GM23338 (cell line): ENCODE data around the gene OR2V2. TPM values are rescaled to one million over a fixed set of nuclear protein-coding genes. Genes with fewer than 3 reads are reported as not detected.
A peak's percentile ranks its signal among the peaks of the same experiment; 100 is the strongest.

Experiments
- ATAC-seq: fragments of 200-7000 bp; cut with Tn5 transposase; 3 replicates; pipeline ENCODE4 v1.9.1; 2020
- DNase-seq: peaks from one replicate; pipeline ENCODE4 v3.0.0-alpha.2; 2015; ENCODE audit warnings: low spot score
- H2AFZ ChIP-seq: fragments of 200-600 bp; sonication (generic); 2 replicates; pipeline ENCODE4 v1.8.0; 2016; ENCODE audit warnings: antibody characterized with exemption, mild to moderate bottlenecking, moderate library complexity
- H3F3A ChIP-seq: fragments of 200-600 bp; sonication (generic); replicated peaks from 2 replicates; pipeline ENCODE4 v1.8.0; 2017; ENCODE audit warnings: antibody characterized with exemption, mixed run types, low read depth
- H3K27ac ChIP-seq: fragments of 200-600 bp; sonication (generic); 2 replicates; pipeline ENCODE4 v1.6.1; 2016; ENCODE audit warnings: low read depth
- H3K27me3 ChIP-seq: fragments of 200-600 bp; sonication (generic); 2 replicates; pipeline ENCODE4 v1.8.0; 2016; ENCODE audit warnings: mild to moderate bottlenecking, mixed run types, moderate library complexity; ENCODE audit not compliant: insufficient read depth
- H3K36me3 ChIP-seq: fragments of 200-600 bp; sonication (generic); 2 replicates; pipeline ENCODE4 v1.8.0; 2016; ENCODE audit warnings: mild to moderate bottlenecking; ENCODE audit not compliant: insufficient read depth
- H3K4me1 ChIP-seq: fragments of 200-600 bp; sonication (generic); 2 replicates; pipeline ENCODE4 v1.8.0; 2016; ENCODE audit warnings: mild to moderate bottlenecking, moderate library complexity; ENCODE audit not compliant: insufficient read depth
- H3K4me2 ChIP-seq: fragments of 200-600 bp; sonication (generic); 2 replicates; pipeline ENCODE4 v1.7.1; 2017; ENCODE audit warnings: mixed run types
- H3K4me3 ChIP-seq: fragments of 200-600 bp; sonication (generic); 2 replicates; pipeline ENCODE4 v1.6.1; 2016; ENCODE audit warnings: mixed run types
- H3K79me2 ChIP-seq: fragments of 200-600 bp; sonication (generic); replicated peaks from 2 replicates; pipeline ENCODE4 v1.8.0; 2017; ENCODE audit warnings: mild to moderate bottlenecking; ENCODE audit not compliant: insufficient read depth
- H3K9me2 ChIP-seq: fragments of 200-600 bp; sonication (generic); 2 replicates; pipeline ENCODE4 v1.8.0; 2017; ENCODE audit not compliant: insufficient read depth
- H4K20me1 ChIP-seq: fragments of 200-600 bp; sonication (generic); replicated peaks from 2 replicates; pipeline ENCODE4 v1.8.0; 2017; ENCODE audit warnings: mild to moderate bottlenecking; ENCODE audit not compliant: insufficient read depth
- H3K27ac Mint-ChIP-seq: 2 replicates; pipeline ENCODE4 v1.8.0; 2020; ENCODE audit warnings: inconsistent platforms, mild to moderate bottlenecking, moderate library complexity, mixed read lengths
- H3K27me3 Mint-ChIP-seq: 3 replicates; pipeline ENCODE4 v1.8.0; 2022; ENCODE audit warnings: low read depth, mild to moderate bottlenecking, moderate library complexity, mixed read lengths, inconsistent platforms; ENCODE audit not compliant: insufficient read depth, poor library complexity
- H3K36me3 Mint-ChIP-seq: 3 replicates; pipeline ENCODE4 v1.8.0; 2021; ENCODE audit warnings: low read depth, mild to moderate bottlenecking, inconsistent platforms, moderate library complexity, mixed read lengths
- H3K4me1 Mint-ChIP-seq: 3 replicates; pipeline ENCODE4 v1.8.0; 2020; ENCODE audit warnings: mild to moderate bottlenecking, inconsistent platforms, mixed read lengths
- H3K4me3 Mint-ChIP-seq: 3 replicates; pipeline ENCODE4 v1.8.0; 2021; ENCODE audit warnings: moderate library complexity, mild to moderate bottlenecking, inconsistent platforms, mixed read lengths
- H3K9me3 Mint-ChIP-seq: 3 replicates; pipeline ENCODE4 v1.8.0; 2020; ENCODE audit warnings: moderate library complexity, mild to moderate bottlenecking, inconsistent platforms, mixed read lengths
- CREB1 ChIP-seq: fragments of 250-450 bp; sonication (Bioruptor Pico); IDR thresholded peaks from 2 replicates; pipeline ENCODE4 v1.5.0; 2020; ENCODE audit warnings: low read depth, mild to moderate bottlenecking, moderate library complexity
- EZH2 ChIP-seq: fragments of 200-600 bp; sonication (generic); IDR thresholded peaks from one replicate; pipeline ENCODE4 v1.8.0; 2017; ENCODE audit warnings: antibody characterized with exemption, mild to moderate bottlenecking, low read depth; ENCODE audit not compliant: unreplicated experiment
- EZH2phosphoT487 ChIP-seq: fragments of 200-600 bp; sonication (generic); IDR thresholded peaks from one replicate; pipeline ENCODE4 v1.8.1; 2018; ENCODE audit warnings: antibody characterized with exemption; ENCODE audit not compliant: unreplicated experiment
- JUNB ChIP-seq: IDR thresholded peaks from one replicate; pipeline ENCODE4 v1.6.1; 2016; ENCODE audit warnings: antibody characterized with exemption; ENCODE audit not compliant: unreplicated experiment
- POLR2AphosphoS5 ChIP-seq: IDR thresholded peaks from 2 replicates; pipeline ENCODE4 v1.6.1; 2016; ENCODE audit warnings: antibody characterized with exemption, low read depth
- STAT1 ChIP-seq: IDR thresholded peaks from one replicate; pipeline ENCODE4 v1.6.1; 2016; ENCODE audit warnings: antibody characterized with exemption; ENCODE audit not compliant: unreplicated experiment
- ZNF114 ChIP-seq: fragments of 250-450 bp; sonication (Bioruptor Pico); IDR thresholded peaks from 2 replicates; pipeline ENCODE4 v1.5.0; 2020; ENCODE audit warnings: mild to moderate bottlenecking, moderate library complexity
- ZNF331 ChIP-seq: fragments of 250-450 bp; sonication (Bioruptor Pico); IDR thresholded peaks from 2 replicates; pipeline ENCODE4 v1.5.0; 2020; ENCODE audit warnings: low read depth, mild to moderate bottlenecking, moderate library complexity
- polyA plus RNA-seq: library from polyadenylated mRNA; unstranded; fragments of >200 nt; fragmentation: Nextera tagmentation; extraction: Ambion mirVana; gene quantifications from 2 replicates; pipeline ENCODE4 v1.2.1, GENCODE V29; 2016
- total RNA-seq: library from RNA; depleted of rRNA; stranded (reverse); fragments of >200 nt; shearing (Covaris generic); gene quantifications from 2 replicates; pipeline ENCODE4 v1.2.3, GENCODE V29; 2014
- TF ChIP-seq, protein P1 (sequence below): IDR thresholded peaks from 2 replicates; pipeline ENCODE4 v1.6.1; 2016; ENCODE audit warnings: antibody characterized with exemption
- TF ChIP-seq, protein P2 (sequence below), 2 experiments: fragments of 200-600 bp in 1 of 2; sonication (generic) in 1 of 2; conservative IDR thresholded peaks; 2 replicates each; pipeline versions ENCODE4 v1.5.1 to v1.6.1; 2016 to 2017; ENCODE audit warnings: antibody characterized with exemption in 2 of 2, low read depth in 2 of 2, mild to moderate bottlenecking in 2 of 2, moderate library complexity in 1 of 2
- TF ChIP-seq, protein P3 (sequence below): IDR thresholded peaks from one replicate; pipeline ENCODE4 v1.6.1; 2018; ENCODE audit warnings: antibody characterized with exemption; ENCODE audit not compliant: unreplicated experiment

The OR2V2 gene
- total and polyA plus RNA-seq, 2 experiments from 2014 or later = not detected

DNA sequence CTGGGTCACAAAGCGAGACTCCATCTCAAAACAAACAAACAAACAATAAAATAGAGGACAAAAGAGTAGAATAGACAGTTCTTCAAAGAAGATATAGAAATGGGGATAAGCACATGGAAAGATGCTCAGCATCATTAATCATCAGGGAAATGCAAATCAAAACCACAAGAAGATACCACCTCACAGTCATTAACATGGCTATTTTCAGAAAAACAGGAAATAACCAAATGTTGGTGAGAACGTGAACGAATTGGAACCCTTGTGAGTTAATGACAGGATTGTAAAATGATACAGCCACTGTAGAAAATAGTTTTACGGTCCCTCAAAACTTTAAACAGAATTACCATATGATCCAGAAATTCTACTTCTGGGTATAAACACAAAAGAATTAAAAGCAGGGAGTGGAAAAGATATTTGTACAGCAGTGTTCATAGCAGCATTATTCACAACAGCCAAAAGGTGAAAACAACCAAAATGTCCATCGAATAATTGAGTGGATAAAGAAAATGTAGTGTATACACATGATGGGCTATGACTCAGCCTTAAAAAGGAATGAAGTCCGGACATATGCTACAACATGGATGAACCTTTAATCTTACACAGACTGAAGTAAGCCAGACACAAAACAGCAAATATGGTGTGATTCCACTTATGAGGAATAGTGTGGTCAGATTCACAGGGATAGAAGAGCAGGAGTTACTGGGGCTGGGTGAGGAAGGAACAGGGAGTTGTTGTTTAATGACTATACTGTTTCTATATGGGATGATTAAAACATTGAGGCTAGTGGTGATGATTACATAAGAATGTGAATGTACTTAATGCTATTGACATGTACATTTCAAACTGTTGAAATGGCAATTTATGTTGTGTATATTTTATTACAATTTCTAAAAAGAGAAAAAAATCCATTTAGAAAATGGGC lies 19.7 kb downstream of the OR2V2 start:
- Histone ChIP-seq H3K4me3 (no peak overlapping the region), H3F3A (peaks cover 3% of the 10 kb centered on the region; the same call in 1 of the 2 replicates), H3K79me2 (no peaks in the 10 kb centered on the region), H4K20me1 (no peaks in the 10 kb centered on the region), H3K36me3 (no peaks in the 10 kb centered on the region), H3K4me1 (peaks cover 4% of the 10 kb centered on the region), H2AFZ (no peak overlapping the region), H3K27me3 (peaks cover 28% of the 10 kb centered on the region), H3K9me2 (no peaks in the 10 kb centered on the region; the same call in 1 of the 2 replicates), H3K4me2 (no peak overlapping the region), H3K27ac (no peak overlapping the region)
- TF ChIP-seq ZNF331 (CRISPR knock-in tag) = no peak
- no peak for TF ChIP-seq ZNF114 (CRISPR knock-in tag)
- TF ChIP-seq POLR2AphosphoS5 = no peak
- no peak for TF ChIP-seq EZH2
- TF ChIP-seq, protein P1, sequence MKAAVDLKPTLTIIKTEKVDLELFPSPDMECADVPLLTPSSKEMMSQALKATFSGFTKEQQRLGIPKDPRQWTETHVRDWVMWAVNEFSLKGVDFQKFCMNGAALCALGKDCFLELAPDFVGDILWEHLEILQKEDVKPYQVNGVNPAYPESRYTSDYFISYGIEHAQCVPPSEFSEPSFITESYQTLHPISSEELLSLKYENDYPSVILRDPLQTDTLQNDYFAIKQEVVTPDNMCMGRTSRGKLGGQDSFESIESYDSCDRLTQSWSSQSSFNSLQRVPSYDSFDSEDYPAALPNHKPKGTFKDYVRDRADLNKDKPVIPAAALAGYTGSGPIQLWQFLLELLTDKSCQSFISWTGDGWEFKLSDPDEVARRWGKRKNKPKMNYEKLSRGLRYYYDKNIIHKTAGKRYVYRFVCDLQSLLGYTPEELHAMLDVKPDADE = no peak
- TF ChIP-seq CREB1 (CRISPR knock-in tag) = no peak
- no peak for TF ChIP-seq EZH2phosphoT487
- TF ChIP-seq STAT1 = no peak
- TF ChIP-seq, protein P2, sequence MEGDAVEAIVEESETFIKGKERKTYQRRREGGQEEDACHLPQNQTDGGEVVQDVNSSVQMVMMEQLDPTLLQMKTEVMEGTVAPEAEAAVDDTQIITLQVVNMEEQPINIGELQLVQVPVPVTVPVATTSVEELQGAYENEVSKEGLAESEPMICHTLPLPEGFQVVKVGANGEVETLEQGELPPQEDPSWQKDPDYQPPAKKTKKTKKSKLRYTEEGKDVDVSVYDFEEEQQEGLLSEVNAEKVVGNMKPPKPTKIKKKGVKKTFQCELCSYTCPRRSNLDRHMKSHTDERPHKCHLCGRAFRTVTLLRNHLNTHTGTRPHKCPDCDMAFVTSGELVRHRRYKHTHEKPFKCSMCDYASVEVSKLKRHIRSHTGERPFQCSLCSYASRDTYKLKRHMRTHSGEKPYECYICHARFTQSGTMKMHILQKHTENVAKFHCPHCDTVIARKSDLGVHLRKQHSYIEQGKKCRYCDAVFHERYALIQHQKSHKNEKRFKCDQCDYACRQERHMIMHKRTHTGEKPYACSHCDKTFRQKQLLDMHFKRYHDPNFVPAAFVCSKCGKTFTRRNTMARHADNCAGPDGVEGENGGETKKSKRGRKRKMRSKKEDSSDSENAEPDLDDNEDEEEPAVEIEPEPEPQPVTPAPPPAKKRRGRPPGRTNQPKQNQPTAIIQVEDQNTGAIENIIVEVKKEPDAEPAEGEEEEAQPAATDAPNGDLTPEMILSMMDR (conservative IDR thresholded peaks at IDR 0.05; ENCODE audit: low read depth in 2 of 2) = no peak
- no peak for TF ChIP-seq JUNB
- TF ChIP-seq, protein P3, sequence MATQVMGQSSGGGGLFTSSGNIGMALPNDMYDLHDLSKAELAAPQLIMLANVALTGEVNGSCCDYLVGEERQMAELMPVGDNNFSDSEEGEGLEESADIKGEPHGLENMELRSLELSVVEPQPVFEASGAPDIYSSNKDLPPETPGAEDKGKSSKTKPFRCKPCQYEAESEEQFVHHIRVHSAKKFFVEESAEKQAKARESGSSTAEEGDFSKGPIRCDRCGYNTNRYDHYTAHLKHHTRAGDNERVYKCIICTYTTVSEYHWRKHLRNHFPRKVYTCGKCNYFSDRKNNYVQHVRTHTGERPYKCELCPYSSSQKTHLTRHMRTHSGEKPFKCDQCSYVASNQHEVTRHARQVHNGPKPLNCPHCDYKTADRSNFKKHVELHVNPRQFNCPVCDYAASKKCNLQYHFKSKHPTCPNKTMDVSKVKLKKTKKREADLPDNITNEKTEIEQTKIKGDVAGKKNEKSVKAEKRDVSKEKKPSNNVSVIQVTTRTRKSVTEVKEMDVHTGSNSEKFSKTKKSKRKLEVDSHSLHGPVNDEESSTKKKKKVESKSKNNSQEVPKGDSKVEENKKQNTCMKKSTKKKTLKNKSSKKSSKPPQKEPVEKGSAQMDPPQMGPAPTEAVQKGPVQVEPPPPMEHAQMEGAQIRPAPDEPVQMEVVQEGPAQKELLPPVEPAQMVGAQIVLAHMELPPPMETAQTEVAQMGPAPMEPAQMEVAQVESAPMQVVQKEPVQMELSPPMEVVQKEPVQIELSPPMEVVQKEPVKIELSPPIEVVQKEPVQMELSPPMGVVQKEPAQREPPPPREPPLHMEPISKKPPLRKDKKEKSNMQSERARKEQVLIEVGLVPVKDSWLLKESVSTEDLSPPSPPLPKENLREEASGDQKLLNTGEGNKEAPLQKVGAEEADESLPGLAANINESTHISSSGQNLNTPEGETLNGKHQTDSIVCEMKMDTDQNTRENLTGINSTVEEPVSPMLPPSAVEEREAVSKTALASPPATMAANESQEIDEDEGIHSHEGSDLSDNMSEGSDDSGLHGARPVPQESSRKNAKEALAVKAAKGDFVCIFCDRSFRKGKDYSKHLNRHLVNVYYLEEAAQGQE = no peak
- Mint-ChIP-seq H3K4me1 (peaks cover 24% of the 10 kb centered on the region), H3K36me3 (no peaks in the 10 kb centered on the region), H3K4me3 (peak overlapping the region; percentile 81; the same call in 2 of the 3 replicates), H3K9me3 (peaks cover 3% of the 10 kb centered on the region; the same call in 1 of the 3 replicates), H3K27me3 (peaks cover 62% of the 10 kb centered on the region), H3K27ac (no peak overlapping the region)
- DNase-seq (no peak), ATAC-seq (no peak)
